Neural progenitor cell (in vitro differentiated cells): Measurements from ENCODE around the gene HUS1. TPM values are rescaled to one million over a fixed set of nuclear protein-coding genes. Genes with fewer than 3 reads are reported as not detected.
A peak's percentile ranks its signal among the peaks of the same experiment; 100 is the strongest.
"Not testable (repeated sequence)": the region's sequence is repeated elsewhere in the genome, so short reads cannot be mapped to it uniquely, and the experiment has no call there.

Experiments
- DNase-seq: peaks from one replicate; pipeline ENCODE4 v3.0.0-alpha.2; 2016; ENCODE audit warnings: low spot score
- H2AFZ ChIP-seq: fragments of 200-600 bp; sonication (generic); replicated peaks from 2 replicates; pipeline ENCODE4 v1.6.1; 2016; ENCODE audit warnings: antibody characterized with exemption
- H3F3A ChIP-seq: fragments of 200-600 bp; sonication (generic); 2 replicates; pipeline ENCODE4 v1.6.1; 2016; ENCODE audit warnings: antibody characterized with exemption, low read depth
- H3K27ac ChIP-seq: fragments of 200-600 bp; sonication (generic); 2 replicates; pipeline ENCODE4 v1.5.1; 2016; ENCODE audit warnings: mild to moderate bottlenecking
- H3K27me3 ChIP-seq: fragments of 200-600 bp; sonication (generic); 2 replicates; pipeline ENCODE4 v1.6.1; 2016; ENCODE audit warnings: mild to moderate bottlenecking, moderate library complexity
- H3K36me3 ChIP-seq: fragments of 200-600 bp; sonication (generic); 2 replicates; pipeline ENCODE4 v1.5.1; 2016
- H3K4me1 ChIP-seq: fragments of 200-600 bp; sonication (generic); 2 replicates; pipeline ENCODE4 v1.6.1; 2016; ENCODE audit warnings: mixed run types
- H3K4me2 ChIP-seq: fragments of 200-600 bp; sonication (generic); 2 replicates; pipeline ENCODE4 v1.6.1; 2016
- H3K4me3 ChIP-seq: fragments of 200-600 bp; sonication (generic); 2 replicates; pipeline ENCODE4 v1.5.1; 2016
- H3K79me2 ChIP-seq: fragments of 200-600 bp; sonication (generic); 2 replicates; pipeline ENCODE4 v1.6.1; 2016; ENCODE audit warnings: low read depth
- H3K9ac ChIP-seq: fragments of 200-600 bp; sonication (generic); 2 replicates; pipeline ENCODE4 v1.6.1; 2016
- H3K9me3 ChIP-seq: fragments of 200-600 bp; sonication (generic); 2 replicates; pipeline ENCODE4 v1.5.1; 2016; ENCODE audit warnings: low read depth
- H4K20me1 ChIP-seq: fragments of 200-600 bp; sonication (generic); 2 replicates; pipeline ENCODE4 v1.6.1; 2016; ENCODE audit warnings: low read depth
- H3K27ac Mint-ChIP-seq: 3 replicates; pipeline ENCODE4 v1.8.0; 2021; ENCODE audit warnings: mixed read lengths
- H3K27me3 Mint-ChIP-seq: 2 replicates; pipeline ENCODE4 v1.8.0; 2022; ENCODE audit warnings: low read depth, mild to moderate bottlenecking, inconsistent platforms, moderate library complexity, mixed read lengths; ENCODE audit not compliant: insufficient read depth
- H3K36me3 Mint-ChIP-seq: 3 replicates; pipeline ENCODE4 v1.8.0; 2021; ENCODE audit warnings: mixed read lengths
- H3K4me1 Mint-ChIP-seq: 3 replicates; pipeline ENCODE4 v1.8.0; 2021; ENCODE audit warnings: mixed read lengths
- H3K4me3 Mint-ChIP-seq: 3 replicates; pipeline ENCODE4 v1.8.0; 2021; ENCODE audit warnings: mild to moderate bottlenecking, moderate library complexity, mixed read lengths
- H3K9me3 Mint-ChIP-seq: 3 replicates; pipeline ENCODE4 v1.8.0; 2020; ENCODE audit warnings: mixed read lengths
- CTCF ChIP-seq: fragments of 200-600 bp; sonication (generic); IDR thresholded peaks from 2 replicates; pipeline ENCODE4 v1.5.1; 2017; ENCODE audit warnings: antibody characterized with exemption, mild to moderate bottlenecking
- EZH2 ChIP-seq: fragments of 200-600 bp; sonication (generic); IDR thresholded peaks from 2 replicates; pipeline ENCODE4 v1.6.1; 2017; ENCODE audit warnings: antibody characterized with exemption, mild to moderate bottlenecking, moderate library complexity
- EZH2phosphoT487 ChIP-seq: fragments of 200-600 bp; sonication (generic); IDR thresholded peaks from 2 replicates; pipeline ENCODE4 v1.6.1; 2017; ENCODE audit warnings: antibody characterized with exemption
- total RNA-seq: library from RNA; depleted of rRNA; stranded (reverse); fragments of >200 nt; gene quantifications from 2 replicates; pipeline ENCODE4 v1.2.3, GENCODE V29; 2015; ENCODE audit warnings: low replicate concordance

Gene HUS1
- total RNA-seq, 1 donor from 2014 or later, result 48.7 TPM

DNA sequence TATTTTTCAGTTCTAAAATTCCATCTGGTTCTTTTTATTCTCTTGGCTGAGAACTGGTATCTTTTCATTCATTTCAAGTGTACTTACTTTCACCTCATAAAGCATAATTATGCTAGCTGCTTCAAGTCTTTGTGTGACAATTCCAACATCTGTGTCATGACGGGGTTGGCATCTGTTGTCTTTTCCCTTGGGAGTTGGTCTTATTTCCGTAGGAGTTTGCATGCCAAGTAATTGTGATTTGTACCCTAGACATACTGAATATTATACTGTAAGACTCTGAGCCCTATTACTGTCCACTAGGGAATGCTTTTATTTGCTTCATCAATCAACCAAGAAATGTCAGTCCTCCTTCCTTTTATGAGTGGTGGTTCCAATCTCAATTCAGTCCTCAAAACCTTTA lies 24.6 kb upstream of the HUS1 start:
- Histone ChIP-seq H3K79me2 (no peaks in the 10 kb centered on the region), H3K4me3 (no peak overlapping the region), H3K27me3 (no peaks in the 10 kb centered on the region), H3K9ac (no peak overlapping the region), H2AFZ (peak overlapping the region; percentile 96), H3K36me3 (no peaks in the 10 kb centered on the region), H3F3A (no peaks in the 10 kb centered on the region), H3K9me3 (no peaks in the 10 kb centered on the region), H3K4me1 (peaks cover 7% of the 10 kb centered on the region), H4K20me1 (no peaks in the 10 kb centered on the region), H3K27ac (no peak overlapping the region), H3K4me2 (no peak overlapping the region)
- no peaks in the 10 kb centered on the region for H3K36me3 Mint-ChIP-seq
- H3K9me3 Mint-ChIP-seq, result peaks cover 9% of the 10 kb centered on the region
- TF ChIP-seq CTCF, result no peak
- no peak for TF ChIP-seq EZH2phosphoT487
- no peak for TF ChIP-seq EZH2
- H3K27me3 Mint-ChIP-seq, result no peaks in the 10 kb centered on the region
- H3K4me1 Mint-ChIP-seq, result no peaks in the 10 kb centered on the region
- H3K4me3 Mint-ChIP-seq, result no peak overlapping the region
- no peak overlapping the region for H3K27ac Mint-ChIP-seq
- DNase-seq, result no peak

- H3K27ac Mint-ChIP-seq, H3K9ac ChIP-seq, H3K4me3 Mint-ChIP-seq, H3K79me2 ChIP-seq, H3K4me2 ChIP-seq, H3F3A ChIP-seq, H3K36me3 Mint-ChIP-seq, H3K4me1 Mint-ChIP-seq, H3K27ac ChIP-seq, H3K36me3 ChIP-seq, H3K9me3 ChIP-seq, H3K9me3 Mint-ChIP-seq, DNase-seq, H3K27me3 Mint-ChIP-seq, H3K4me3 ChIP-seq, H3K4me1 ChIP-seq, H3K27me3 ChIP-seq, H4K20me1 ChIP-seq: not testable (repeated sequence)
- H2AFZ ChIP-seq, result peak overlapping the region; percentile 57
Measured at GRCh38 chr7:48000164-48000563, 20.7 kb upstream of the HUS1 start.

- Histone ChIP-seq H3K4me2 (no peak overlapping the region), H3K79me2 (no peaks in the 10 kb centered on the region), H3K27ac (no peak overlapping the region)
Measured at GRCh38 chr7:47999413-47999812, 20.0 kb upstream of the HUS1 start.

GRCh38 chr7:47992446-47992845 lies 13.0 kb upstream of the HUS1 start:
- peak overlapping the region; percentile 73 for H3K4me2 ChIP-seq
- no peak overlapping the region for H3K4me3 ChIP-seq
- peak overlapping the region; percentile 85 for H3K4me3 Mint-ChIP-seq

More at GRCh38 chr7:47999413-47999812, 20.0 kb upstream of the HUS1 start:
- no peak overlapping the region for H3K4me3 Mint-ChIP-seq
- no peaks in the 10 kb centered on the region for H3K27me3 ChIP-seq
- H3K27ac Mint-ChIP-seq, result no peak overlapping the region
- no peak overlapping the region for H3K4me3 ChIP-seq
- peaks cover 9% of the 10 kb centered on the region for H3K9me3 Mint-ChIP-seq
- no peaks in the 10 kb centered on the region for H3K4me1 Mint-ChIP-seq
- H3K27me3 Mint-ChIP-seq, result peaks cover 2% of the 10 kb centered on the region
- DNase-seq, result no peak
- no peaks in the 10 kb centered on the region for H3K36me3 Mint-ChIP-seq
- H3K9me3 ChIP-seq, result no peaks in the 10 kb centered on the region
- H4K20me1 ChIP-seq, result no peaks in the 10 kb centered on the region
- TF ChIP-seq CTCF, result no peak
- no peak for TF ChIP-seq EZH2phosphoT487
- no peak for TF ChIP-seq EZH2
- no peak overlapping the region for H3K9ac ChIP-seq
- no peaks in the 10 kb centered on the region for H3F3A ChIP-seq
- no peak overlapping the region for H2AFZ ChIP-seq
- H3K36me3 ChIP-seq, result no peaks in the 10 kb centered on the region
- peaks cover 1% of the 10 kb centered on the region for H3K4me1 ChIP-seq

More at GRCh38 chr7:47992446-47992845, 13.0 kb upstream of the HUS1 start:
- Histone ChIP-seq H3K27ac (no peak overlapping the region), H3K9ac (no peak overlapping the region), H4K20me1 (no peaks in the 10 kb centered on the region), H3K4me1 (peaks cover 11% of the 10 kb centered on the region), H2AFZ (peak overlapping the region; percentile 94), H3K27me3 (no peaks in the 10 kb centered on the region), H3F3A (peaks cover 3% of the 10 kb centered on the region), H3K36me3 (no peaks in the 10 kb centered on the region), H3K79me2 (no peaks in the 10 kb centered on the region), H3K9me3 (no peaks in the 10 kb centered on the region)
- no peaks in the 10 kb centered on the region for H3K36me3 Mint-ChIP-seq
- peaks cover 4% of the 10 kb centered on the region for H3K27me3 Mint-ChIP-seq
- no peak for DNase-seq
- H3K4me1 Mint-ChIP-seq, result peaks cover 34% of the 10 kb centered on the region
- no peaks in the 10 kb centered on the region for H3K9me3 Mint-ChIP-seq
- H3K27ac Mint-ChIP-seq, result peak overlapping the region; percentile 90
- TF ChIP-seq EZH2phosphoT487 (no peak), EZH2 (no peak), CTCF (no peak)
